PC-3 (cell line): ENCODE measurements around the gene KNG1. TPM values are rescaled to one million over a fixed set of nuclear protein-coding genes. Genes with fewer than 3 reads are reported as not detected.
"Not testable (repeated sequence)": the region's sequence is repeated elsewhere in the genome, so short reads cannot be mapped to it uniquely, and the experiment has no call there.

Source experiments
- ATAC-seq: fragments of 200-7000 bp; cut with Tn5 transposase; 2 replicates; pipeline ENCODE4 v1.9.1; 2020; ENCODE audit warnings: mild to moderate bottlenecking, moderate library complexity
- BruUV-seq: library from RNA; stranded (reverse); fragments of 400-500 nt; replicated peaks from 2 replicates; lab custom pipeline; 2021; lab: Mats Ljungman, UMichigan
- CTCF ChIA-PET: fragments of 300-600 bp; sonication (Branson Sonifier 250); formaldehyde crosslinking; loops from one replicate; lab custom pipeline; 2022; ENCODE audit warnings: antibody characterized with exemption; lab: Charles Lee
- POLR2A ChIA-PET: fragments of 300-600 bp; sonication (Branson Sonifier 250); formaldehyde crosslinking; loops from one replicate; lab custom pipeline; 2022; ENCODE audit warnings: antibody characterized with exemption; ENCODE audit not compliant: unreplicated experiment; lab: Charles Lee
- DNase-seq: peaks from one replicate; pipeline ENCODE4 v3.0.0-alpha.2; 2015
- H2AFZ ChIP-seq: fragments of 300-600 bp; sonication (generic); 2 replicates; pipeline ENCODE4 v1.6.0; 2016; ENCODE audit warnings: antibody characterized with exemption, low read length
- H3F3A ChIP-seq: fragments of 300-600 bp; sonication (generic); one replicate; pipeline ENCODE4 v1.6.0; 2017; ENCODE audit warnings: antibody characterized with exemption, low read length, control low read depth, mild to moderate bottlenecking; ENCODE audit not compliant: unreplicated experiment
- H3K27ac ChIP-seq: fragments of 300-600 bp; sonication (generic); 2 replicates; pipeline ENCODE4 v1.5.1; 2016; ENCODE audit warnings: mild to moderate bottlenecking, low read length
- H3K27me3 ChIP-seq: fragments of 300-600 bp; sonication (generic); 2 replicates; pipeline ENCODE4 v1.6.1; 2016; ENCODE audit warnings: low read length, mixed read lengths
- H3K36me3 ChIP-seq: fragments of 300-600 bp; sonication (generic); 2 replicates; pipeline ENCODE4 v1.6.1; 2016; ENCODE audit warnings: low read depth, mixed run types, low read length, mixed read lengths
- H3K4me1 ChIP-seq: fragments of 300-600 bp; sonication (generic); 2 replicates; pipeline ENCODE4 v1.5.1; 2016; ENCODE audit warnings: low read length; ENCODE audit not compliant: insufficient read depth
- H3K4me2 ChIP-seq: fragments of 300-600 bp; sonication (generic); 2 replicates; pipeline ENCODE4 v1.6.0; 2016; ENCODE audit warnings: low read length
- H3K4me3 ChIP-seq: fragments of 300-600 bp; sonication (generic); 2 replicates; pipeline ENCODE4 v1.5.1; 2016; ENCODE audit warnings: mild to moderate bottlenecking, low read length, mixed read lengths
- H3K79me2 ChIP-seq: fragments of 300-600 bp; sonication (generic); 2 replicates; pipeline ENCODE4 v1.6.1; 2017; ENCODE audit warnings: low read length, mixed read lengths
- H3K9ac ChIP-seq: fragments of 300-600 bp; sonication (generic); 2 replicates; pipeline ENCODE4 v1.6.0; 2016; ENCODE audit warnings: mild to moderate bottlenecking, low read length
- H3K9me2 ChIP-seq: fragments of 300-600 bp; sonication (generic); replicated peaks from 2 replicates; pipeline ENCODE4 v1.6.1; 2016; ENCODE audit warnings: mixed run types, low read length, mixed read lengths
- H3K9me3 ChIP-seq: fragments of 300-600 bp; sonication (generic); 2 replicates; pipeline ENCODE4 v1.6.1; 2016; ENCODE audit warnings: low read length, mixed read lengths
- H4K20me1 ChIP-seq: fragments of 300-600 bp; sonication (generic); 2 replicates; pipeline ENCODE4 v1.6.1; 2016; ENCODE audit warnings: low read length, mixed read lengths
- EZH2 ChIP-seq: fragments of 300-600 bp; sonication (generic); IDR thresholded peaks from one replicate; pipeline ENCODE4 v1.6.1; 2017; ENCODE audit warnings: antibody characterized with exemption, mild to moderate bottlenecking, low read length; ENCODE audit not compliant: unreplicated experiment
- EZH2phosphoT487 ChIP-seq: fragments of 300-600 bp; sonication (generic); IDR thresholded peaks from 2 replicates; pipeline ENCODE4 v1.6.1; 2018; ENCODE audit warnings: mild to moderate bottlenecking, antibody characterized with exemption, low read length, borderline replicate concordance
- intact Hi-C: fragments of 100-400 bp; cut with micrococcal nuclease; formaldehyde crosslinking; loops from 2 replicates; pipeline ENCODE4 v1.9.0; 2023
- total RNA-seq: library from RNA; depleted of rRNA; stranded (reverse); fragments of >200 nt; gene quantifications from 2 replicates; pipeline ENCODE4 v1.2.3, GENCODE V29; 2014
- TF ChIP-seq, protein P1 (sequence below): fragments of 300-600 bp; sonication (generic); conservative IDR thresholded peaks from 2 replicates; pipeline ENCODE4 v1.5.1; 2017; ENCODE audit warnings: antibody characterized with exemption, low read depth, mild to moderate bottlenecking, low read length

Gene KNG1
- total RNA-seq, 1 experiment from 2014 or later, result not detected

DNA sequence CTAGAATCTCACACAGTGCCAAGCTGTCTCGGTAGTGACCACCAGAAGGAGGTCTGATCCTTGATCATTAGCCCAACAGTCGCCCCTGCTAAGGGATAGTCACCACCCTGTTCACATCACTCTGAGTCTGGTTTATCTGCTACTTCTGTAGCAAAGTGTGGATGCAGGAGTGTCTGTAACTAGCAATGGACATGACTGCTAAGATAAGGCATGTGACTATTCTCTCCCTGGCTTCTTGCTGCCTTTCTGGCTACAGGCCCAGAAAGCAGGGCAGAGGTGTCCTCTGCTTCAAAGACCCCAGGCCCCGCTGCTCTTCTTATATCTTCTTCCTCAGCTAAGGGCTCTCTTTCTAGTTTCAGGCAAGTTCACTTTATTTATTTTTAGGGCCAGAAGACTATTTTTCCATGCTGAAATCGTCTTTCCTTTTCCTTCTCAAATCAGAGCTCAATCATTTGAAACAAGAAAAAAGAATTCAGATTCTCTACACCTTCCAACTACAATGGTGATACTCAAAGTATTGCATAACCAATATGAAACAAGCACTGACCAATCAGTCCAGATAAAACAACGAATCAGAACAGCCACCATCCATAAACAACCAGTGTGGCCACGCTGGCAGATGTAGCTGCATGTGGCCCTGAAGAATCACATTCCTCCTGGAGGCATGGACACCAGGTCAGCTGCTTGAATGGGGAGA lies 8.0 kb upstream of the KNG1 start:
- Histone ChIP-seq H2AFZ (no peak overlapping the region), H3F3A (no peaks in the 10 kb centered on the region), H4K20me1 (no peaks in the 10 kb centered on the region), H3K9ac (no peak overlapping the region), H3K27ac (no peak overlapping the region), H3K9me3 (no peaks in the 10 kb centered on the region), H3K36me3 (no peaks in the 10 kb centered on the region), H3K9me2 (no peaks in the 10 kb centered on the region), H3K79me2 (no peaks in the 10 kb centered on the region), H3K27me3 (no peaks in the 10 kb centered on the region), H3K4me1 (no peaks in the 10 kb centered on the region), H3K4me3 (no peak overlapping the region), H3K4me2 (no peak overlapping the region)
- intact Hi-C loops, result no loop called here
- DNase-seq (no peak), ATAC-seq (no peak)
- ChIA-PET CTCF (no interaction called here), POLR2A (no interaction called here)
- no TSS peak for BruUV-seq
- no peak for TF ChIP-seq EZH2
- no peak for TF ChIP-seq EZH2phosphoT487
- TF ChIP-seq, protein P1, sequence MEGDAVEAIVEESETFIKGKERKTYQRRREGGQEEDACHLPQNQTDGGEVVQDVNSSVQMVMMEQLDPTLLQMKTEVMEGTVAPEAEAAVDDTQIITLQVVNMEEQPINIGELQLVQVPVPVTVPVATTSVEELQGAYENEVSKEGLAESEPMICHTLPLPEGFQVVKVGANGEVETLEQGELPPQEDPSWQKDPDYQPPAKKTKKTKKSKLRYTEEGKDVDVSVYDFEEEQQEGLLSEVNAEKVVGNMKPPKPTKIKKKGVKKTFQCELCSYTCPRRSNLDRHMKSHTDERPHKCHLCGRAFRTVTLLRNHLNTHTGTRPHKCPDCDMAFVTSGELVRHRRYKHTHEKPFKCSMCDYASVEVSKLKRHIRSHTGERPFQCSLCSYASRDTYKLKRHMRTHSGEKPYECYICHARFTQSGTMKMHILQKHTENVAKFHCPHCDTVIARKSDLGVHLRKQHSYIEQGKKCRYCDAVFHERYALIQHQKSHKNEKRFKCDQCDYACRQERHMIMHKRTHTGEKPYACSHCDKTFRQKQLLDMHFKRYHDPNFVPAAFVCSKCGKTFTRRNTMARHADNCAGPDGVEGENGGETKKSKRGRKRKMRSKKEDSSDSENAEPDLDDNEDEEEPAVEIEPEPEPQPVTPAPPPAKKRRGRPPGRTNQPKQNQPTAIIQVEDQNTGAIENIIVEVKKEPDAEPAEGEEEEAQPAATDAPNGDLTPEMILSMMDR, result no peak

DNA sequence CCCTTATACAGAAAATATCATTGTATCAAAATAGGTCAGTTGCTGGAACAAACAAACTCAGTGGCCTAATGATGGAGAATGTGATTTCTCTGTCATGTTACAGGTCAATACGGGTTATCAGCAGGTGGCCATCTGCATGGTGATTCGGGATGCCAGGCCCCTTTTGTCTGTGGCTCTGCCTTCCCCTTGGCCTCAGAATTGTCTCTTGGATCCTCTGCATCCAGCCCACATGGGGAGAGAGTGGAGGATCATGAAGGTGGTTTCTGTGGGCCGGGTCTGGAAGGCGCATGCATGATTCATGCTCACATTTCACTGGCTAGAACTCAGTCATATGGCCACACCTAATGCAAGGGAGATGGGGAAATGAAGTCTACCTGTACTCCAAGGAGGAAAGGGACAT lies 6.5 kb upstream of the KNG1 start:
- POLR2A ChIA-PET, H3K9me3 ChIP-seq, intact Hi-C loops, ATAC-seq, BruUV-seq, H3K4me2 ChIP-seq, H3K27ac ChIP-seq, DNase-seq, H3K4me1 ChIP-seq, H3F3A ChIP-seq, CTCF ChIA-PET, H3K9me2 ChIP-seq, H3K79me2 ChIP-seq, H3K36me3 ChIP-seq, H3K27me3 ChIP-seq, H3K9ac ChIP-seq, H2AFZ ChIP-seq, H4K20me1 ChIP-seq, H3K4me3 ChIP-seq: not testable (repeated sequence)

DNA sequence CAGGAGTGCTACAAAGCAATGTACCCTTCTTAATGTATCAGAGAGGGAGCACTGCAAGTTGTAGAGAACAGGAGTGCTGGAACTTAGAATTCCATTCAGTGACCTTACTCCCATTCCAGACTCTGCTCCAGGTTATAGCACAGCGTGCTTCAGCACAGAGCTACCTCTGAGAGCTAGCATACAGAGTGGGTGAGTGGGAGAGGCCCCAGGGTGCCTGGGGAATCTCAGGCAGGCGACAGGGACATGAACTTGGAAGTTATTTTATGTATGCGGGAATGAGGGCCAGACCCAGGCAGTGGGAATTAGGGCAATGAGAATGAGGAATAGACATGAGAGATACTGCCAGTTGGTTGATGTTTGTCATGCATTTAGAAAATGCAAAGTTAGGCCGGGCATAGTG lies 3.7 kb upstream of the KNG1 start:
- H3K4me2 ChIP-seq, result no peak overlapping the region
- no peak overlapping the region for H3K27ac ChIP-seq
- intact Hi-C loops, result no loop called here
- no peaks in the 10 kb centered on the region for H4K20me1 ChIP-seq
- no peaks in the 10 kb centered on the region for H3K79me2 ChIP-seq
- H3K27me3 ChIP-seq, result no peaks in the 10 kb centered on the region
- no peak overlapping the region for H2AFZ ChIP-seq
- no peaks in the 10 kb centered on the region for H3K9me2 ChIP-seq
- H3K36me3 ChIP-seq, result no peaks in the 10 kb centered on the region
- no peak overlapping the region for H3K9ac ChIP-seq
- H3K9me3 ChIP-seq, result no peaks in the 10 kb centered on the region
- ATAC-seq, result no peak
- CTCF ChIA-PET, result no interaction called here
- no peaks in the 10 kb centered on the region for H3F3A ChIP-seq
- no peak overlapping the region for H3K4me3 ChIP-seq
- DNase-seq, result no peak
- no TSS peak for BruUV-seq
- POLR2A ChIA-PET, result no interaction called here
- H3K4me1 ChIP-seq, result no peaks in the 10 kb centered on the region
- TF ChIP-seq EZH2, result no peak
- TF ChIP-seq, protein P1, result no peak
- no peak for TF ChIP-seq EZH2phosphoT487
